ENCODE results near the gene DGCR2.

DNA sequence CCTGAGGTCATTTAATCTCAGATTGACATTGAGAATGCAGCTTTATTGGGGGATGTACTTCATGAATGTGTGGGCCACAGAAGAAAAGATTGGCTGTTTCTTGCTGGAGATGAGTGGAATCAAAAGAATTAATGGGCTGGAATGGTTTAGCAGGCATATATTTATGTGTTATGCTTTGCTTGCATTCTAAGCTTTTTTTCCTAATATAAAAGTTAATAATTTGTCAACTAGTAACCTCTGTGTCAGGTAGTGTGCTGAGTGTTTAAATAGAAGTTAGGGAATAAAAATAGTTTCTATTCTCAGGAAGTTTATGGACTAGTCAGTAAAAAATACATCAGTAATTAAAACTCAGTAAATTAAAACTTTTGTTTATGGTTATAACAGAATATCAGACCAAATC lies 118.7 kb downstream of the DGCR2 start:
- TF ChIP-seq, protein P1, sequence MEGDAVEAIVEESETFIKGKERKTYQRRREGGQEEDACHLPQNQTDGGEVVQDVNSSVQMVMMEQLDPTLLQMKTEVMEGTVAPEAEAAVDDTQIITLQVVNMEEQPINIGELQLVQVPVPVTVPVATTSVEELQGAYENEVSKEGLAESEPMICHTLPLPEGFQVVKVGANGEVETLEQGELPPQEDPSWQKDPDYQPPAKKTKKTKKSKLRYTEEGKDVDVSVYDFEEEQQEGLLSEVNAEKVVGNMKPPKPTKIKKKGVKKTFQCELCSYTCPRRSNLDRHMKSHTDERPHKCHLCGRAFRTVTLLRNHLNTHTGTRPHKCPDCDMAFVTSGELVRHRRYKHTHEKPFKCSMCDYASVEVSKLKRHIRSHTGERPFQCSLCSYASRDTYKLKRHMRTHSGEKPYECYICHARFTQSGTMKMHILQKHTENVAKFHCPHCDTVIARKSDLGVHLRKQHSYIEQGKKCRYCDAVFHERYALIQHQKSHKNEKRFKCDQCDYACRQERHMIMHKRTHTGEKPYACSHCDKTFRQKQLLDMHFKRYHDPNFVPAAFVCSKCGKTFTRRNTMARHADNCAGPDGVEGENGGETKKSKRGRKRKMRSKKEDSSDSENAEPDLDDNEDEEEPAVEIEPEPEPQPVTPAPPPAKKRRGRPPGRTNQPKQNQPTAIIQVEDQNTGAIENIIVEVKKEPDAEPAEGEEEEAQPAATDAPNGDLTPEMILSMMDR (IDR thresholded peaks at IDR 0.05) = no peak
- no peak for TF ChIP-seq POLR2A (IDR thresholded peaks at IDR 0.05)
- no peak for TF ChIP-seq POLR2AphosphoS5 (IDR thresholded peaks at IDR 0.05)
